Measurements from ENCODE around the gene OR5K2.

- TF ChIP-seq POLR2A (IDR thresholded peaks at IDR 0.05) (no peak), CTCF (IDR thresholded peaks at IDR 0.05) (no peak)
These were observed 21.3 kb downstream of the OR5K2 start for GRCh38 chr3:98518816-98519215.
